Endothelial cell of umbilical vein (primary cell): Measurements from ENCODE around the gene TSR3.

Experiments used
- CTCF ChIP-seq, 2 donors: IDR thresholded peaks; 1 replicate in 1 of 2; 2 replicates in 1 of 2; pipeline ENCODE4 v1.5.1; 2011; ENCODE audit warnings: low read length in 2 of 2, mild to moderate bottlenecking in 2 of 2, moderate library complexity in 2 of 2, control low read depth in 1 of 2, inconsistent platforms in 1 of 2, low read depth in 1 of 2; ENCODE audit not compliant: insufficient read depth in 1 of 2; ENCODE audit errors: extremely low read depth in 1 of 2
- EZH2 ChIP-seq: IDR thresholded peaks from 2 replicates; pipeline ENCODE4 v1.6.1; 2012; ENCODE audit warnings: borderline replicate concordance, low read depth, mild to moderate bottlenecking, moderate library complexity, low read length, inconsistent platforms; ENCODE audit not compliant: severe bottlenecking
- MAX ChIP-seq: IDR thresholded peaks from 2 replicates; pipeline ENCODE4 v1.6.1; 2011; ENCODE audit not compliant: insufficient read depth, insufficient read length
- POLR2A ChIP-seq: IDR thresholded peaks from 2 replicates; pipeline ENCODE4 v1.6.1; 2012; ENCODE audit warnings: low read depth, mild to moderate bottlenecking, control low read depth, low read length
- POLR2AphosphoS5 ChIP-seq: IDR thresholded peaks from 2 replicates; pipeline ENCODE4 v1.6.1; 2012; ENCODE audit warnings: low read depth, mild to moderate bottlenecking, control low read depth, low read length, moderate library complexity; ENCODE audit not compliant: insufficient read depth

- no peak for TF ChIP-seq POLR2A
- no peak for TF ChIP-seq POLR2AphosphoS5
- no peak for TF ChIP-seq EZH2
- TF ChIP-seq MAX = no peak
- no peak for TF ChIP-seq CTCF (IDR thresholded peaks at IDR 0.05; ENCODE audit: extremely low read depth in 1 of 2, insufficient read depth in 1 of 2, low read depth in 1 of 2, low read length in 2 of 2)
Measured at GRCh38 chr16:1393613-1394176, 42.0 kb upstream of the TSR3 start.
